Ascending aorta (tissue), 2 donors: ENCODE data around the gene TTC13. TPM values are rescaled to one million over a fixed set of nuclear protein-coding genes. Genes with fewer than 3 reads are reported as not detected.

Source experiments
- DNase-seq, 2 donors: peaks; one replicate each; pipeline ENCODE4 v3.0.0-alpha.2; 2019; ENCODE audit warnings: low spot score in 2 of 2
- H3K27ac ChIP-seq, 2 donors: fragments of 200-600 bp; sonication (generic); one replicate each; pipeline ENCODE4 v1.5.1; 2016 to 2017; ENCODE audit warnings: mild to moderate bottlenecking in 1 of 2
- H3K27me3 ChIP-seq: fragments of 200-600 bp; sonication (generic); one replicate; pipeline ENCODE4 v1.5.1; 2017
- H3K36me3 ChIP-seq, 2 donors: fragments of 200-600 bp; sonication (generic); one replicate each; pipeline ENCODE4 v1.5.1; 2016
- H3K4me1 ChIP-seq, 2 donors: fragments of 200-600 bp; sonication (generic); one replicate each; pipeline ENCODE4 v1.5.1; 2016 to 2017; ENCODE audit warnings: mild to moderate bottlenecking in 1 of 2
- H3K4me3 ChIP-seq, 2 donors: fragments of 200-600 bp; sonication (generic); one replicate each; pipeline ENCODE4 v1.5.1; 2016 to 2017; ENCODE audit warnings: mild to moderate bottlenecking in 1 of 2
- H3K9me3 ChIP-seq, 2 donors: fragments of 200-600 bp; sonication (generic); one replicate each; pipeline ENCODE4 v1.5.1; 2016
- CTCF ChIP-seq, 3 experiments: fragments of 200-600 bp in 2 of 3; fragments of 450-650 bp in 1 of 3; sonication (generic) in 2 of 3; IDR thresholded peaks; one replicate each; pipeline ENCODE4 v1.5.1; 2016 to 2019; ENCODE audit warnings: antibody characterized with exemption in 3 of 3, mild to moderate bottlenecking in 1 of 3, moderate library complexity in 1 of 3
- intact Hi-C: fragments of 100-400 bp; cut with DNase I; formaldehyde crosslinking; loops from one replicate; pipeline ENCODE4 v1.15.1; 2023
- total RNA-seq: library from RNA; depleted of rRNA; stranded (reverse); fragments of >200 nt; gene quantifications from one replicate; pipeline ENCODE4 v1.1.0, GENCODE V29; 2016

The TTC13 gene
- total RNA-seq, 1 donor from 2014 or later, result 21.5 TPM

- Histone ChIP-seq H3K4me3 (peak overlapping the region; percentile 94 to 98), H3K36me3 (no peaks in the 10 kb centered on the region), H3K4me1 (peaks cover 9 to 44% of the 10 kb centered on the region in 2 donors), H3K9me3 (no peaks in the 10 kb centered on the region), H3K27ac (peak overlapping the region; percentile 96 to 99), H3K27me3 (no peaks in the 10 kb centered on the region)
- no peak for TF ChIP-seq CTCF (IDR thresholded peaks at IDR 0.05)
- DNase-seq, result no peak
- intact Hi-C loops, result loop anchor here (1.0 to 10.0 kb wide), 3 partner anchors 59 to 658 kb away; partner anchors contain the start of genes COG2 and TSNAX
Measured at GRCh38 chr1:230866171-230867070, 112.2 kb downstream of the TTC13 start.

- intact Hi-C loops, result loop anchor here (10.0 kb wide), 2 partner anchors 220 to 660 kb away; partner anchors contain the start of genes COG2 and TSNAX
- H3K9me3 ChIP-seq, result no peaks in the 10 kb centered on the region
- peak overlapping the region; percentile 96 to 99 for H3K27ac ChIP-seq
- H3K4me1 ChIP-seq, result peaks cover 9 to 55% of the 10 kb centered on the region in 2 donors
- H3K4me3 ChIP-seq, result peak overlapping the region; percentile 34 to 94
- H3K36me3 ChIP-seq, result peaks cover 0 to 6% of the 10 kb centered on the region in 2 donors
- TF ChIP-seq CTCF (IDR thresholded peaks at IDR 0.05), result no peak
- DNase-seq, result no peak
- no peaks in the 10 kb centered on the region for H3K27me3 ChIP-seq
Measured at GRCh38 chr1:230865062-230865817, 113.4 kb downstream of the TTC13 start.

GRCh38 chr1:230864441-230864840 is 114.2 kb downstream of the TTC13 start:
- Histone ChIP-seq H3K4me1 (peaks cover 9 to 59% of the 10 kb centered on the region in 2 donors), H3K9me3 (no peaks in the 10 kb centered on the region), H3K4me3 (peak overlapping the region; percentile 34 to 94), H3K27ac (peak overlapping the region; percentile 96 to 99), H3K36me3 (peaks cover 0 to 6% of the 10 kb centered on the region in 2 donors), H3K27me3 (no peaks in the 10 kb centered on the region)
- intact Hi-C loops, result loop anchor here (10.0 kb wide), 2 partner anchors 220 to 660 kb away; partner anchors contain the start of genes COG2 and TSNAX
- DNase-seq, result no peak
- TF ChIP-seq CTCF (IDR thresholded peaks at IDR 0.05), result no peak

- H3K4me3 ChIP-seq, result peak overlapping the region; percentile 31 to 32
Measured at GRCh38 chr1:230863449-230863848, 115.2 kb downstream of the TTC13 start.

More at GRCh38 chr1:230863449-230863848, 115.2 kb downstream of the TTC13 start:
- no peak for TF ChIP-seq CTCF (IDR thresholded peaks at IDR 0.05)
- Histone ChIP-seq H3K27ac (peak overlapping the region; percentile 96 to 99), H3K9me3 (no peaks in the 10 kb centered on the region), H3K27me3 (no peaks in the 10 kb centered on the region), H3K36me3 (peaks cover 0 to 6% of the 10 kb centered on the region in 2 donors), H3K4me1 (peaks cover 9 to 64% of the 10 kb centered on the region in 2 donors)
- intact Hi-C loops, result loop anchor here (10.0 kb wide), 2 partner anchors 219 to 661 kb away; partner anchors contain the start of genes COG2 and TSNAX
- no peak for DNase-seq
